GM21619 (cell line): Measurements from ENCODE around the gene FOXA3.
"Not testable (repeated sequence)": the region's sequence is repeated elsewhere in the genome, so short reads cannot be mapped to it uniquely, and the experiment has no call there.

Experiments used
- ATAC-seq: cut with Tn5 transposase; IDR thresholded peaks from one replicate; pipeline ENCODE4 v1.9.1; 2021; ENCODE audit not compliant: unreplicated experiment

The FOXA3 gene

DNA sequence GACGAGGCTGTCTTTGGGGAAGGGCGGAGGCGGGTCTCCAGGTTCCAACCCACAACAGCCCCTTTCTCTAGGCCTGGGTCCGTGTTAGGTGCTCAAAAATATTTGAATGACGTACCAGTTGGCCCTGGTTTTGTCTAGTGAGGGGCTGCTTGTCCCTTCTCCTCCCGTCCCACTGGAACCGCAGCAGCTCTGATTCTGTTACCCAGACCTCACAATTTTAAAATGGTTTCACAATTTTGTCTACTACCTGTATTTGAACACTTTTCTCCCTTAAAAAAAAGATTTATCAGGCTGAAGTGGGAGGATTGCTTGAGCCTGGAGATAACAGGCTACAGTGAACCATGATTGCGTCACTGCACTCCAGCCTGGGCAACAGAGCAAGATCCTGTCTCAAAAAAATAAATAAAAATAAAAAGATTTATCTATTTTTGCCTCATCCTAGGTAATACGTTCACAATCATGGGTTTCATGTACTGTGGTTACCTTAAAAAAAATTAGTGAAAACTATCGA, 23.1 kb downstream of the FOXA3 start:
- no peak for ATAC-seq

- no peak for ATAC-seq
Observed at GRCh38 chr19:45889210-45889885, 25.2 kb downstream of the FOXA3 start.

DNA sequence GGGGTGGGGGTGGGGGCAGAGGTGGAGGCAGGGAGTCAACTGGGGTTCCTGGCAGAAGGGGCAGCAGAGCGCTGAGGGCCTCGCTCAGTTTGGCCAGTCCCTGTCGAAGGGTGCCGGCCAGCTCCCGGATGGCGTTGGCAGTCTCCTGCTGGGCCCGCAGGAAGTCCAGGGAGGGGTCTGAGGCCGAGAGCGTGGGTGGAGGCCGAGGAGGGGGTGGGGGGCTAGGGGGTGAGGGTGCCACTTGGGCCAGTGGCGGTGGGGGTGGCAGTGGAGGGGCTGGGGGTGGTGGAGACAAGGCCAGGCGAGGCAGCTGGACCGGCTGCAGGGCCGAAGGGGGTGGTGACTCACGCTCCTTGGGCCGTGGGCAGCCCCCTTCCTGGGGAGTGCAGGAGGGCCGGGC, 26.8 kb downstream of the FOXA3 start:
- ATAC-seq = no peak

DNA sequence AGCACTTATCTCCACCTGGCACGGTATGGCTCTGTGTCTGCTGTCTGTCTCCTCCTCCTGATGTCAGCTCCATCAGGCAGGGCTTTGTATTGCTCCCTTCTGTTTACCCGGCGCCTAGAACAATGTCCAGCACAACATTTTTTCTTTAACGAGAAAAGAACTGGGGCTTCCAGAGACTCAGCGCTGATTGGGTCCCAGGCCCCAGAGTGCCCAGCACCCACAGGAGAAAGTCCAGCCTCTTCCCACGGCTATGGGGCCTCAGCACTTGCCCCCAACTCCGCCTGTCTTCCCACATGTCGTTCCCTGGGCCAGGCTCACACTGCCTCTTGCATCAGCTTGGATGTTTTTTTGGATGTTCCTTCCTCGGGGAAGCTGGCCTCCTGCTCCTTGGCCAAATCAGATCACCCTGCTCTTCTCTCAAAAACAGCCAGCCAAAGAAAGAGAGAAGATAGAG, 31.4 kb downstream of the FOXA3 start:
- no peak for ATAC-seq

- not testable (repeated sequence) for ATAC-seq
Observed at GRCh38 chr19:45895983-45896599, 32.0 kb downstream of the FOXA3 start.

- no peak for ATAC-seq
Observed at GRCh38 chr19:45897261-45897812, 33.2 kb downstream of the FOXA3 start.

GRCh38 chr19:45899253-45899652, 35.1 kb downstream of the FOXA3 start:
- no peak for ATAC-seq

- no peak for ATAC-seq
Observed at GRCh38 chr19:45899919-45900589, 35.9 kb downstream of the FOXA3 start.

GRCh38 chr19:45900738-45901431, 36.8 kb downstream of the FOXA3 start:
- no peak for ATAC-seq

- no peak for ATAC-seq
Observed at GRCh38 chr19:45901432-45901911, 37.3 kb downstream of the FOXA3 start.

GRCh38 chr19:45901912-45902650, 38.0 kb downstream of the FOXA3 start, which contains the start of gene MYPOP:
MYPOP (minus strand) TSS chr19:45902613; CDS start chr19:45901773, 840 bp downstream.
- no peak for ATAC-seq

DNA sequence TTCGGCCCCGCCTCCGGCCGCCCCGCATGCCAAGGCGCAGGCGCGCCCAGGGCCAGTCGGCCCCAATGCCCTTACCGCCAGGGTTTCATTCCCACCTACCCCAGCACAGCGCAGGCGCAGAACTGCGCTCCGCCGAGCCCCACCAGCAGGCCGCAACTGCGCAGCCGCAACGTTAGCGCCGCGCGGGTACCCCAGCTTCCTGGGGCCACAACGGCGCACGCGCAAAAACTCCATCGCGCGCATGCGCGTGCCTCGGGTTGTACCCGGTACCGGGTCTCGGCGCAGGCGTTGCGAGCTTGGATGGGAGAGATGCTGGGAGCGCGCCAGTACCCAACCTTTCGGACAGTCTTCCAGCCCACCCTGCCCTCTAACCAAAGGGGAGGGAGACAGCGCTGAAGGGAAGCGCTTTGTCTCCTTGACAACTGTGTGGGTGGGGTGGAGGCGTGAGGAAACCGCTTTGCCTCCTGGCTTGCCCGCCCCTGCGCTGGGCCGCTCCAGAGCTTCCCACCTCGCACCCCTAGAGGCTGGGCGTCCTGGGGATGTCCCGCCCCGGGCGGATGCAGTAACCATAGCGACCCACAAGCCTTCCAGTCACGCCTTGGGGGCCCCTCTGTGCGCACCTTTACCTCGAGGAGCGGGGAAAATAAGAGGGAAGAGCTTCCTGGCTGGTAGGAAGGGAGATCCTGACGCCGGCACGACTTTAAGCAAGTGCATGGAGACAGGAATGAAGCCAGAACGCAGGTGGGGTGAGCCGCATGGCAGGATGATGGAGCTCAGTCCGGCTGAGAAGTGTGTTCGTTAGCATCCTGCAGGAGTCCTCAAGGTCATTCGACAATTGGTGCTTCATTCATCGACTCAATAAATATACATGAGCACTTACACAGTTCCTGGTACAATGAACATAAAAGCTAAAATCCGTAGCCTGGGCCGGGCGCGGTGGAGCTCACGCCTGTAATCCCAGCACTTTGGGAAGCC, 38.8 kb downstream of the FOXA3 start:
- peak; percentile 73 for ATAC-seq

- ATAC-seq = no peak
Observed at GRCh38 chr19:45905011-45905410, 40.9 kb downstream of the FOXA3 start.

GRCh38 chr19:45906221-45906620, 42.1 kb downstream of the FOXA3 start:
- no peak for ATAC-seq

- no peak for ATAC-seq
Observed at GRCh38 chr19:45908956-45909355, 44.8 kb downstream of the FOXA3 start.

DNA sequence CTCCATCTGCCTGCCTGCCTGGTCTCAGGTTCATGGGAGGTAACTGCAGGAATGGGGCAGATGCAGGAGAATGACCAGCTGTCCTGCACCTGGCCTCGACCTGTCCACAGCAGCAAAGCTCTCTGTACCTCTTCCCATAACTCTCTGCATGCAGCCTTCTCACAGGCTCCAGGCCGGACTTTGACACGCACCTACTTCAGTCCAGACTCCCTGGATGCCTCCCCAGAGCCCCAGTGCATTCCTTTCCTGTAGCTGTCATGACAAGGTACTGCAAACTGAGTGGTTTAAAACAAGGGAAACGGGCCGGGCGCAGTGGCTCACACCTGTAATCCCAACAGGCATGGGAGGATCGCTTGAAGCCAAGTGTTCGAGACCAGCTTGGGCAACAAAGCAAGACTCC, 47.2 kb downstream of the FOXA3 start:
- ATAC-seq = no peak

DNA sequence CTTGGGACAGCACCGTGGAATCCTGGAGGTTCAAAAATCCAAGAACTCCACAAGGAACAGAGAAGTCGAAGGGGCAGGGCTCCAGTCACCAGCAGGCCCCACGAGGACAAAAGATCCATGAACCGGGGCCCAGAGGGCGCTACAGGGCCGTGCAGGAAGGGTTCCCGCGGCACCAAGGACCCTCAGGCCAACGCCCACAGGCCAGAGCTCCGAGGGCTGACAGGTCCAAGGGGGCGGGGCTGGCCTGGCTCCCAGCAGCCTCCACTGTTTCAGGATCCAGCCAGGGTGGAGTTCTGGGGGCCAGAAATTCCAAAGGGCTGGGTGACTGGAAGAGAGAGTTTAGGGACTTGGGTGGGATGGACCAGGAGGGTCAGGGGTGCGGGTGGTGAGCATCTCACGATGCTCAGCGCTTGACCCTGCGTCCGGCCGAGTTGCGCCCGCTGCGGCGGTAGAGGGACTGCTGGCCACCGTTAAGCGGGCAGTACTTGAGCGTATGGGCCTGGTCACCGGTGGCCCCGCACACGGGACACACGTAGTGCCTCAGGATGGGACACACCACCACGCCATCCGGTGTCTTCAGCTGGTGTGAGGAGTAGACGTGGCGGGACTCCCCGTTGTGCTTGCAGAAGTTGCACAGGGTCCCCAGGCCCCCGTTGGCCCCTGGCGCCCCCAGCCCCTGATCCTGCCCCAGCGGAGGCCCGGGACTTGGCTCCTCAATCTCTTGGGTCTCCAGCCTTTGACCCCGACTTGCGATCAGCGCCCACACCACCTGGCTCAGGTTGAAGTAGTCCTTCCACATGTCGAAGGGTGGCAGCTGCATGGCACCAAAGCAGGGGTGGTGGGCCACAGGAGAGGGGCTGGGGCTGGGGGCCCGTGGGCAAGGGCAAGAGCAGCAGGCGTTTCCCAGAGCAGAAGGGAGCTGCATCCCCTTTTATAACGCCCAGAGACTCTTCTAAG, 50.0 kb downstream of the FOXA3 start, which contains the start of gene NANOS2:
Gene NANOS2, minus strand, starts transcription at position 905 of the 957 bp plus-strand sequence. Its CDS starts 85 bp downstream, at position 820.
- ATAC-seq = no peak
